Measurements from ENCODE around the gene AARS2. TPM values are rescaled to one million over a fixed set of nuclear protein-coding genes. Genes with fewer than 3 reads are reported as not detected.

Gene AARS2
- total RNA-seq, 2 experiments from 2014 or later, result 21.1 to 23.7 TPM

DNA sequence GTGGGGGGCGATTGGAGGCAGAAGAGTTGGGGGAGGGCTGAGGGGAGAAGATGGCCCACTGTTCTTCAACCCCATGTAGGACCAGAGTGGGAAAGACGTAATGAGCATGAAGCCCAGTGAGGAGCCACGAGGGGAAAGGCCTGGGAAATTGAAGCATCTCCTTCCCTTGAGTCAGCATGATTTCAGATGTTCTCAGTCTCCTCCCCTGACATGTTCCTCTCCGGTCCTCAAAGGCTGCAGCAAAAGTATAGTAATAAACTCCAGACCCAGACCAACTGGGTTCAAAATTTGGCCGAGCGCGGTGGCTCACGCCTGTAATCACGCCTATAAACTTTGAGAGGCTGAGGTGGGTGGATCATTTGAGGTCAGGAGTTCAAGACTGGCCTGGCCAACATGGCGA lies 45.9 kb downstream of the AARS2 start:
- CTCF ChIA-PET, result interaction anchor here (0.7 to 7.0 kb wide), 21 partner anchors 11 to 199 kb away, joined by 3 to 94 read pairs (median 7); partner anchors contain the start of genes AARS2, HSP90AB1, SLC29A1 and SLC35B2
- no peak overlapping the region for H3K27ac Mint-ChIP-seq
- H3K27me3 Mint-ChIP-seq, result peaks cover 31% of the 10 kb centered on the region
- no peaks in the 10 kb centered on the region for H3K9me3 Mint-ChIP-seq (ENCODE audit: low read depth)
- H3K4me3 Mint-ChIP-seq, result no peak overlapping the region
- ATAC-seq, result no peak
- H3K36me3 Mint-ChIP-seq, result peaks cover 7% of the 10 kb centered on the region
- no peak for DNase-seq
- H3K4me1 Mint-ChIP-seq, result peaks cover 44% of the 10 kb centered on the region

- peak overlapping the region; percentile 93 for H3K27ac Mint-ChIP-seq
- peaks cover 7% of the 10 kb centered on the region for H3K36me3 Mint-ChIP-seq
- CTCF ChIA-PET, result interaction anchor here (0.7 to 7.0 kb wide), 12 partner anchors 10 to 200 kb away, joined by 3 to 94 read pairs (median 12); partner anchors contain the start of genes AARS2, HSP90AB1, SLC35B2 and SPATS1
- peaks cover 53% of the 10 kb centered on the region for H3K4me1 Mint-ChIP-seq
- no peak for ATAC-seq
- H3K9me3 Mint-ChIP-seq (ENCODE audit: low read depth), result no peaks in the 10 kb centered on the region
- H3K4me3 Mint-ChIP-seq, result peak overlapping the region; percentile 97
- H3K27me3 Mint-ChIP-seq, result peaks cover 22% of the 10 kb centered on the region
- peak; percentile 69 for DNase-seq
Measured at GRCh38 chr6:44266347-44266746, 46.8 kb downstream of the AARS2 start.

- Mint-ChIP-seq H3K36me3 (peaks cover 13% of the 10 kb centered on the region), H3K27ac (peak overlapping the region; percentile 93), H3K4me1 (peaks cover 58% of the 10 kb centered on the region), H3K27me3 (peaks cover 18% of the 10 kb centered on the region), H3K4me3 (peak overlapping the region; percentile 97), H3K9me3 (ENCODE audit: low read depth) (no peaks in the 10 kb centered on the region)
- DNase-seq, result no peak
- ATAC-seq, result no peak
- CTCF ChIA-PET, result interaction anchor here (1.0 to 7.0 kb wide), 8 partner anchors 9 to 93 kb away, joined by 4 to 94 read pairs (median 13); partner anchors contain the start of genes AARS2, HSP90AB1, SLC35B2 and SPATS1
Measured at GRCh38 chr6:44265722-44266233, 47.4 kb downstream of the AARS2 start.

DNA sequence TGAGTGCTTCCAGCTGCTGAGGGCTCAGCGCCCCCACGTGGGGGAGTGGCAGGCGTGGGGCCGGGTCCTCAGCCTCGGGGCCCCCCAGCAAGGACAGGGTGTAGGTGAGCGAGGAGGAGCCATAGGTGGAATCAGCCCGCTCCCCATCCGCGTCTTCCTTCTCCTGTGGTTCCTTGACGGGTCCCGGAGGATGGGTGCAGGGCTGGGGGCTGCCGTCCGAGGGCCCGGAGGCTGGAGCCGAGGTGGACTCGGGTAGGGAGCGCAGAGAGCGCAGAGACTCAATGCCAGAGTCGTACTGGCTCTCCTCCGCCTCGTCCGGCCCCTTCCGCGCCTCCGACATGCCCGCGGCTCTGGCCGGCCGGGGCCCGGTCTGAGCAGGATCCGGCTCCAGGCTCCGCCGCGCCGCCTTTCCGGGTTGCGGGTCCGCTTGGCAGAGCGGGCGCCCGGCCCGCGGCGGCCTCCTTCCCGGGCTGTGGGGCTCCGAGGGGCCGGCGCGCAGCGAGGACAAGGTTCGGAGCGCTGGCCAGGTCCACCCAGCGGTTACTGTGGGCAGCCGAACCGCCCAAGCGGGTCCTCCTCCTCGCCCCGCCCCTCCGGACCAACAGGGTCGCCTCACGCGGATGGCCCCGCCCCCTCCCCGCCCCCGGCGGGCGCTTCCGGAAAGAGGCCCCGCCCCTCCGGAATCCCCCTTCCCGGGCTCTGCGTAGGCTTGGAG lies 48.0 kb downstream of the AARS2 start, which contains the start of gene NFKBIE:
Gene NFKBIE, minus strand, starts transcription at position 545 of the 715 bp plus-strand sequence. Its CDS starts 205 bp downstream, at position 340.
- peaks cover 18% of the 10 kb centered on the region for H3K27me3 Mint-ChIP-seq
- peaks cover 18% of the 10 kb centered on the region for H3K36me3 Mint-ChIP-seq
- H3K9me3 Mint-ChIP-seq (ENCODE audit: low read depth), result no peaks in the 10 kb centered on the region
- H3K4me3 Mint-ChIP-seq, result peak within 1 kb of the TSS; percentile 97
- H3K4me1 Mint-ChIP-seq, result peaks cover 60% of the 10 kb centered on the region
- DNase-seq (peak; percentile 94), ATAC-seq (peak; percentile 74)
- CTCF ChIA-PET, result interaction anchor here (0.7 to 7.0 kb wide), 14 partner anchors 8 to 133 kb away, joined by 3 to 94 read pairs (median 6); partner anchors contain the start of genes AARS2, HSP90AB1, SLC35B2 and SPATS1
- peak within 1 kb of the TSS; percentile 96 for H3K27ac Mint-ChIP-seq

- Mint-ChIP-seq H3K4me1 (peaks cover 52% of the 10 kb centered on the region), H3K27me3 (peaks cover 10% of the 10 kb centered on the region), H3K27ac (peak overlapping the region; percentile 96), H3K9me3 (ENCODE audit: low read depth) (no peaks in the 10 kb centered on the region), H3K4me3 (peak overlapping the region; percentile 97), H3K36me3 (peaks cover 19% of the 10 kb centered on the region)
- peak; percentile 38 for ATAC-seq
- CTCF ChIA-PET, result interaction anchor here (0.7 to 4.5 kb wide), 10 partner anchors 11 to 598 kb away, joined by 3 to 39 read pairs (median 4); partner anchors contain the start of genes AARS2 and HSP90AB1
- peak; percentile 69 for DNase-seq
Measured at GRCh38 chr6:44264154-44265006, 48.8 kb downstream of the AARS2 start.

DNA sequence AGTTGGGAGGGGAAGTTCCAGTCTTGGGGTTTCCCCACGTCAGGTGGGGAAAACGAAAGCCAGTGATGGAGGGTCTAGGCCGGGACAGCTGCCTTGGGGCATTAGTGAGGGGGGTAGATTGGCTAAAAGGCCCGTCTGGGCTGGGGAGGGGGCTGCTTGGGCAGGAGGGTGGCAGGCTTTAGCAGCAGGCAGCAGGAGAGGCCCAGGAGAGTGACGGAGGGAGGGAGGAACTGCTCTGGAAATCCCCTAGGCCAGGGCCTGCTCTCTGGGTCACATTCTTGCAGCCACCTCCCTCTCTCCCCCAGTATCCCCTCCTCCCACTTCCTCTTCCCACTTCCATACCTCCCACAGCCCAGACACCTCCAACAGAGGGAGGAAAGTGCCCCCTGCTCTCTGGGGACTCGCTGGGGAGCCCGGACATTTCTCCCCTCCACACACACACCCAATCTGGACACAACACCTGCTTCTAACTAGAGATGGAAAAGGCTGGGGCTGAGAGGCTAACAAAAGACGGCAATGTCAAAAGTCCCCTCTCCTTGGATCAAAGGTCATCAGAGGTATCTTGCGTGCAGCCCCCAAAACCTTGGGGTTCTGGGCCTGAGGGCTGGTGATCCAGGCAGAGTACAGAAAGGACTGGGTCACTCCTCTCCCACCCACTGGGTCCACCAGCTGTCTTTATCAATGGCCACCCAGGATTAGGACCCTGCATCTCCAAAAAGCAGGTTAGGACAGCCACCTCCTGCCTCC lies 49.6 kb downstream of the AARS2 start:
- peaks cover 23% of the 10 kb centered on the region for H3K36me3 Mint-ChIP-seq
- H3K9me3 Mint-ChIP-seq (ENCODE audit: low read depth), result no peaks in the 10 kb centered on the region
- CTCF ChIA-PET, result interaction anchor here (0.7 to 4.5 kb wide), 8 partner anchors 11 to 597 kb away, joined by 3 to 39 read pairs (median 8); partner anchors contain the start of genes AARS2 and HSP90AB1
- peaks cover 51% of the 10 kb centered on the region for H3K4me1 Mint-ChIP-seq
- H3K27me3 Mint-ChIP-seq, result peaks cover 2% of the 10 kb centered on the region
- H3K27ac Mint-ChIP-seq, result peak overlapping the region; percentile 96
- peak overlapping the region; percentile 97 for H3K4me3 Mint-ChIP-seq
- DNase-seq (peak; percentile 57), ATAC-seq (peak; percentile 11)

- CTCF ChIA-PET, result interaction anchor here (0.8 to 4.5 kb wide), 5 partner anchors 10 to 88 kb away, joined by 3 to 39 read pairs (median 5); partner anchors contain the start of gene HSP90AB1
- Mint-ChIP-seq H3K4me3 (peak overlapping the region; percentile 97), H3K27me3 (no peaks in the 10 kb centered on the region), H3K9me3 (ENCODE audit: low read depth) (no peaks in the 10 kb centered on the region), H3K36me3 (peaks cover 27% of the 10 kb centered on the region), H3K27ac (peak overlapping the region; percentile 96), H3K4me1 (peaks cover 53% of the 10 kb centered on the region)
- DNase-seq, result no peak
- ATAC-seq, result peak; percentile 3
Measured at GRCh38 chr6:44262467-44263353, 50.4 kb downstream of the AARS2 start.

DNA sequence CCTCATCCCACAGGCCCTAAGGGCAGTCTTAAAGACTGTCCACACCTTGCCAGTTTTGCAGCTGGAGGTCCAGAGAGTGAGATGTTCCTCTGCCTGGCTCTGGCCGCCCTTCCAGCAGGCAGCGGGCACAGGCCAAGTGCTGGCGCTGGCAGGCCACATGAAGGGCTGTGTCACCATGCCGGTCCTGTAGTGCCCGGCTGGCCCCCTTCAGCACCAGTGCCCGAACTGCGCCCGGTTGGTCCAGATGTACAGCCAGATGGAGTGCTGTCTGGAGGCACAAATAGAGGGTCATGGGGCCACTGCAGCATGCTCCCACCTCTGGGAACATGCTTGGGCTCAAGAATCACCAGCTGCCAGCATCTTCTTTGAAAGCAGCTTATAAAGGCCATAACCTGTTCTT lies 51.6 kb downstream of the AARS2 start:
- Mint-ChIP-seq H3K27ac (peak overlapping the region; percentile 96), H3K9me3 (ENCODE audit: low read depth) (no peaks in the 10 kb centered on the region), H3K36me3 (peaks cover 27% of the 10 kb centered on the region), H3K4me3 (no peak overlapping the region), H3K4me1 (peaks cover 48% of the 10 kb centered on the region), H3K27me3 (no peaks in the 10 kb centered on the region)
- DNase-seq (no peak), ATAC-seq (no peak)
- CTCF ChIA-PET, result interaction anchor here (0.8 to 4.5 kb wide), 4 partner anchors 9 to 87 kb away, joined by 3 to 39 read pairs (median 10); partner anchors contain the start of gene HSP90AB1

DNA sequence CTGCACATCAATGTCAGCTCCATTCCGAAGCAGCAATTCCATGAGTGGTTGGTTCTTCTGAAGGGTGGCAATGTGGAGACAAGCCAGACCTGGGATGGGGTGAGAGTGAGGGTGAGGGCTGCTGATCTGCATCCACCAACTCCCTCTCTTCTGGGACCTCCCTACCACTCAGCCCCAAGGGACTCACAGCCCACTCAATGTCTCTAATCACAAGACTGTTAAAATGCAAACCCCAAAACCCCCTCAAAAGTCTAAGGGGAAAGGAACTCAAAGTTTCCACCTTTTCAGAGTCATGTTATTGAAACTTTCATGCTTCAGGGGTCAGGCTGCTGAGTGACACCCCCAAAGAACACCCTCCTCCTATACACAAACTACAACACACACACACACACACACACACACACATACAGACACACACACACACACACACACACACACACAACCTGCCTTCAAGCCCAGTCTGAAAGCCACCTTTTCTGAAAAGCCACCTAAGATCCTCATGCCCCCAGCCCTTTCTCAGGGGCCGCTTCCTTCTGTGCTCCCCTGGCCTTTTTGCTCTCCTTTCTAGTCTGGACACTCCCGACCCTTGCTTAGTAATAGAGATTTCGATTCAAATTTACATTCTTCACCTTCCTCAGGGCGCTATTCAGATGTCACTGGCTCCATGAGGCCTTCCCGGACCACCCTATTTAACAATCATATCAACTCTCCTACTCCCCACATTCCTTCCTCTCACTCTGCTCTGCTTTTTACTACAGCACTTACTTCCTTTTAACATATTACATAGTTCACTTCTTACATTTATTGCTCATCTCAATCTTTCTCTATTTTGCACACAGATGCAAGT lies 52.5 kb downstream of the AARS2 start:
- no peak overlapping the region for H3K4me3 Mint-ChIP-seq
- H3K9me3 Mint-ChIP-seq (ENCODE audit: low read depth), result no peaks in the 10 kb centered on the region
- peaks cover 49% of the 10 kb centered on the region for H3K4me1 Mint-ChIP-seq
- no peak for DNase-seq
- H3K27me3 Mint-ChIP-seq, result no peaks in the 10 kb centered on the region
- ATAC-seq, result no peak
- H3K27ac Mint-ChIP-seq, result peak overlapping the region; percentile 41
- CTCF ChIA-PET, result interaction anchor here (1.1 to 4.5 kb wide), 3 partner anchors 8 to 88 kb away, joined by 3 to 39 read pairs (median 15); partner anchors contain the start of gene HSP90AB1
- H3K36me3 Mint-ChIP-seq, result peaks cover 27% of the 10 kb centered on the region

- Mint-ChIP-seq H3K4me1 (peaks cover 53% of the 10 kb centered on the region), H3K9me3 (ENCODE audit: low read depth) (no peaks in the 10 kb centered on the region), H3K27me3 (no peaks in the 10 kb centered on the region), H3K4me3 (no peak overlapping the region), H3K27ac (no peak overlapping the region), H3K36me3 (peaks cover 28% of the 10 kb centered on the region)
- CTCF ChIA-PET, result interaction anchor here (1.1 kb wide), 1 partner anchor 87 kb away, joined by 3 read pairs; no protein-coding TSS in a partner anchor
- no peak for ATAC-seq
- no peak for DNase-seq
Measured at GRCh38 chr6:44260011-44260410, 53.1 kb downstream of the AARS2 start.

DNA sequence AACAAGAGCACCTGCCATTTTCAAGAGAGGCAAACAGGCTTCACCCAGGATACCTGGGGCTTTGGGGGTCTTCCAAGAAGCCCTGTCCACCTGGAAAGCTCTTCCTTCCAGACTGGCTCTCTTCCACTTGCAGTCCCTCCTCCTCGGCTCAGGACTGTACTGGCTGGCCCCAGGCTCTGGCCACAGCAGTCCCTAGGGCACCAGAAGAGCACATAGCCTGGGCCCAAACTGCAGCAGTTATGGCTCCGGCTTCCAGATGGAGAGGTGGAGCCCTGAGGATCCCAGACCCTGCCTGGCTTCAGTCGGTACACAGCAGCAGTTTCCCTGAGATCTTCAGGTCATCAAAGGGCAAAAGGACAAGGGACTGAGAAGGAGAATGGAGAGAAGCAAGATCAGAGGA lies 54.2 kb downstream of the AARS2 start:
- Mint-ChIP-seq H3K4me3 (no peak overlapping the region), H3K4me1 (peaks cover 63% of the 10 kb centered on the region), H3K27ac (peak overlapping the region; percentile 88), H3K36me3 (peaks cover 33% of the 10 kb centered on the region), H3K9me3 (ENCODE audit: low read depth) (no peaks in the 10 kb centered on the region), H3K27me3 (no peaks in the 10 kb centered on the region)
- no peak for DNase-seq
- no peak for ATAC-seq
- CTCF ChIA-PET, result no interaction called here

Measured in activated CD8-positive, alpha-beta memory T cell treated with anti-CD3 and anti-CD28 coated beads, Interleukin-2, amount 10 ng/mL, durations not matched to agents 7 days and 5 days (primary cell).